K562 (cell line): ENCODE data around the gene INHA. TPM values are rescaled to one million over a fixed set of nuclear protein-coding genes. Genes with fewer than 3 reads are reported as not detected.

ENCODE experiments used
- CREBBP ChIP-seq: IDR thresholded peaks from one replicate; pipeline ENCODE4 v1.6.1; 2012; ENCODE audit warnings: low read depth, mild to moderate bottlenecking, control low read depth, inconsistent platforms, low read length
- DIDO1 ChIP-seq: fragments of 450-650 bp; IDR thresholded peaks from 2 replicates; pipeline ENCODE4 v1.6.1; 2016; ENCODE audit warnings: low read depth, missing biosample characterization, missing genetic modification characterization
- EP300 ChIP-seq: IDR thresholded peaks from 2 replicates; pipeline ENCODE4 v1.6.1; 2012; ENCODE audit warnings: low read length, improper control_type of control experiment
- HDGF ChIP-seq: fragments of 450-650 bp; IDR thresholded peaks from 2 replicates; pipeline ENCODE4 v1.6.1; 2016
- PCBP1 ChIP-seq: fragments of 200-400 bp; formaldehyde crosslinking; IDR thresholded peaks from 2 replicates; pipeline ENCODE4 v1.6.1; 2018; ENCODE audit warnings: mild to moderate bottlenecking, low read depth, low read length; ENCODE audit not compliant: poor library complexity, severe bottlenecking
- POLR3A ChIP-seq: IDR thresholded peaks from 2 replicates; pipeline ENCODE4 v1.6.1; 2011; ENCODE audit warnings: borderline replicate concordance, mild to moderate bottlenecking, moderate library complexity; ENCODE audit not compliant: insufficient read length, insufficient read depth; ENCODE audit errors: extremely low read depth
- SMC3 ChIP-seq: conservative IDR thresholded peaks from 2 replicates; pipeline ENCODE4 v1.6.1; 2011; ENCODE audit warnings: low read depth, low read length, improper control_type of control experiment; ENCODE audit not compliant: insufficient read depth
- SNRNP70 ChIP-seq: fragments of 200-400 bp; formaldehyde crosslinking; optimal IDR thresholded peaks from 2 replicates; pipeline ENCODE3; 2017; ENCODE audit warnings: low read depth, low read length
- STAG1 ChIP-seq: sonication (generic); formaldehyde crosslinking; IDR thresholded peaks from 2 replicates; pipeline ENCODE4 v1.5.0; 2020; ENCODE audit warnings: missing genetic modification reagents, borderline replicate concordance
- TEAD4 ChIP-seq, 2 experiments: sonication (generic) in 1 of 2; formaldehyde crosslinking in 1 of 2; IDR thresholded peaks; 2 replicates each; pipeline versions ENCODE4 v1.6.1 to v1.8.0; 2012 to 2022; ENCODE audit warnings: borderline replicate concordance in 1 of 2, inconsistent platforms in 1 of 2, low read length in 1 of 2, mild to moderate bottlenecking in 1 of 2, missing genetic modification reagents in 1 of 2
- USF2 ChIP-seq: sonication (generic); formaldehyde crosslinking; IDR thresholded peaks from 2 replicates; pipeline ENCODE4 v1.5.0; 2020; ENCODE audit warnings: missing genetic modification reagents
- ZNF165 ChIP-seq: fragments of 250-450 bp; sonication (Bioruptor Pico); IDR thresholded peaks from 2 replicates; pipeline ENCODE4 v1.4.0; 2020; ENCODE audit warnings: borderline replicate concordance
- ZNF41 ChIP-seq: fragments of 250-450 bp; sonication (Bioruptor Pico); conservative IDR thresholded peaks from 2 replicates; pipeline ENCODE4 v1.4.0; 2020; ENCODE audit warnings: mild to moderate bottlenecking
- polyA plus RNA-seq, 8 experiments: library from polyadenylated mRNA; depleted of rRNA in 4 of 8; stranded (reverse) in 5 of 8; unstranded in 3 of 8; fragments of >200 nt; fragmentation: Nextera tagmentation in 2 of 8; fragmentation: Illumina TruSeq in 1 of 8; extraction: Ambion mirVana in 2 of 8; extraction: Trizol in 1 of 8; gene quantifications; 2 replicates each; pipeline versions ENCODE4 v1.2.1 to v1.2.3, GENCODE V29; 2011 to 2014; ENCODE audit warnings: inconsistent platforms in 1 of 8, missing spikeins in 1 of 8
- total RNA-seq, 7 experiments: library from RNA; depleted of rRNA in 6 of 7; stranded (reverse); fragments of >200 nt in 6 of 7; fragmentation: Illumina TruSeq in 2 of 7; extraction: Trizol in 2 of 7; gene quantifications; 2 replicates each; pipeline versions ENCODE4 v1.2.1 to v1.2.3, GENCODE V29; 2011 to 2021; ENCODE audit warnings: low replicate concordance in 1 of 7
- TF ChIP-seq, protein P1 (sequence below): fragments of 450-650 bp; formaldehyde crosslinking; IDR thresholded peaks from 2 replicates; pipeline ENCODE4 v1.4.0; 2020; ENCODE audit warnings: mild to moderate bottlenecking, moderate library complexity

INHA gene
- total and polyA plus RNA-seq, 9 of the 15 experiments (the other 6 are each of a cell fraction or from before 2014, with no cell fraction given): 0.07 to 1.9 (median 0.40) TPM

DNA sequence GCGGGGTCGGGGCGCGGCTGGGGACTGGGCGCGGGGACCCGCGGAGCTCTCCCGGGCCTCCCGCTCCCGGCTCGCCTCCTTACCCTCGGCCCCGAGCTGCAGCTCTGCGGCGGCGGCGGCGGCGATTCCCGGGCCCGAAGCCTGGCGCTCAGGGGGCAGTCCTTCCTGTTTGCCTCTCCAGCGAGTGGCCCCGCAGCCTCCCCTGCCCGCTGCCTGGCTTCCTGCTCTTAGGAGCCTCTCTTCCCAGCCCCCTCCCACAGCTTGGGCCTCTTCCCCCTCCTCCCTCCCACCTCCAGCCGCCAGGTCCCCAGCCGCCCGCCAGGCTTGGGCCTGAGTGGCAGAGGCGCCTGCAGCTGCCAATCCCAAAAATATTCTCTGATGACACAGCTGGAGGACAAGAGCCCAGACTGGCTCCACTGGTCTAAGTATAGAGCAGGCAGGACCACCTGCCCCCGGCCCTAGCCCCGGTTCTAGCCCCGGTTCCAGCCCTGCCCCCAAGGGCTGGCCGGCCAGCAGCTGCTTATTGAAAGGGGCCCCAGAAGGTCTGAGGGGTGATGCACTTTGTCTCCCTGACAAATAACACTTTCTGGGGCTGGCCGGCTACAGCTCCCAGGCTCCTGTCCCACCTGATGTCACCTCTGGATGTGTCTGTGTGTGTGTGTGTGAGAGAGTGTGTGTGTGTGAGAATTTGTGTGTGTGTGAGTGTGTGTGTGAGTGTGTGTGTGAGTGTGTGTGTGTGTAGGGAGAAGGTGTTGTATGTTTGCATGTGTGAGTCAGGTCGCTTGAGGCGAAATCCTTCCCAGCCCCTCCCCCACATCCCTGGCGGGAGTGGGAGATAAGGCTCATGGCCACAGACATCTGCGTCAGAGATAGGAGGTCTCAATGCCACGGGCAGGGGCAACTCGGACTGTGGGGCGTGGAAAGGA, 536 bp upstream of the INHA start, which contains the start of gene OBSL1 (continued):
- TF ChIP-seq USF2 (CRISPR knock-in tag) (no peak), SNRNP70 (no peak), HDGF (no peak), SMC3 (no peak), DIDO1 (tag) (no peak), ZNF41 (no peak), TEAD4 (IDR thresholded peaks at IDR 0.05; ENCODE audit: low read length) (peak; percentile 79), TEAD4 (CRISPR knock-in tag; IDR thresholded peaks at IDR 0.05; ENCODE audit: borderline replicate concordance) (no peak), ZNF165 (CRISPR knock-in tag) (no peak), CREBBP (no peak), POLR3A (no peak), EP300 (peak; percentile 83), STAG1 (no peak), PCBP1 (no peak)
- TF ChIP-seq, protein P1, sequence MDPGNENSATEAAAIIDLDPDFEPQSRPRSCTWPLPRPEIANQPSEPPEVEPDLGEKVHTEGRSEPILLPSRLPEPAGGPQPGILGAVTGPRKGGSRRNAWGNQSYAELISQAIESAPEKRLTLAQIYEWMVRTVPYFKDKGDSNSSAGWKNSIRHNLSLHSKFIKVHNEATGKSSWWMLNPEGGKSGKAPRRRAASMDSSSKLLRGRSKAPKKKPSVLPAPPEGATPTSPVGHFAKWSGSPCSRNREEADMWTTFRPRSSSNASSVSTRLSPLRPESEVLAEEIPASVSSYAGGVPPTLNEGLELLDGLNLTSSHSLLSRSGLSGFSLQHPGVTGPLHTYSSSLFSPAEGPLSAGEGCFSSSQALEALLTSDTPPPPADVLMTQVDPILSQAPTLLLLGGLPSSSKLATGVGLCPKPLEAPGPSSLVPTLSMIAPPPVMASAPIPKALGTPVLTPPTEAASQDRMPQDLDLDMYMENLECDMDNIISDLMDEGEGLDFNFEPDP (CRISPR knock-in tag): no peak
